HG03521 (cell line): ENCODE measurements around the gene ACSF3.

ENCODE experiments used
- ATAC-seq: cut with Tn5 transposase; IDR thresholded peaks from one replicate; pipeline ENCODE4 v1.9.1; 2021; ENCODE audit warnings: mild to moderate bottlenecking, moderate library complexity; ENCODE audit not compliant: unreplicated experiment

Gene ACSF3

GRCh38 chr16:89123001-89123830, 29.6 kb downstream of the ACSF3 start:
- ATAC-seq, result no peak

- ATAC-seq, result no peak
These were observed 30.1 kb downstream of the ACSF3 start for GRCh38 chr16:89123831-89124100.

- no peak for ATAC-seq
These were observed 35.7 kb downstream of the ACSF3 start for GRCh38 chr16:89129378-89129777.

GRCh38 chr16:89130448-89130847, 36.8 kb downstream of the ACSF3 start:
- no peak for ATAC-seq

- no peak for ATAC-seq
These were observed 38.1 kb downstream of the ACSF3 start for GRCh38 chr16:89131783-89132182.

- ATAC-seq, result no peak
These were observed 38.7 kb downstream of the ACSF3 start for GRCh38 chr16:89132194-89133005.

GRCh38 chr16:89133457-89134127, 39.9 kb downstream of the ACSF3 start:
- ATAC-seq, result no peak

GRCh38 chr16:89134269-89134668, 40.6 kb downstream of the ACSF3 start:
- ATAC-seq, result no peak

GRCh38 chr16:89135166-89135565, 41.5 kb downstream of the ACSF3 start:
- ATAC-seq, result no peak

- no peak for ATAC-seq
These were observed 42.5 kb downstream of the ACSF3 start for GRCh38 chr16:89135971-89136765.

GRCh38 chr16:89136931-89137330, 43.3 kb downstream of the ACSF3 start:
- no peak for ATAC-seq

- ATAC-seq, result no peak
These were observed 44.2 kb downstream of the ACSF3 start for GRCh38 chr16:89137666-89138512.

- no peak for ATAC-seq
These were observed 44.8 kb downstream of the ACSF3 start for GRCh38 chr16:89138513-89138795.

GRCh38 chr16:89138843-89139520, 45.3 kb downstream of the ACSF3 start:
- ATAC-seq, result no peak

GRCh38 chr16:89139907-89140361, 46.3 kb downstream of the ACSF3 start:
- ATAC-seq, result no peak

GRCh38 chr16:89140401-89140800, 46.7 kb downstream of the ACSF3 start:
- ATAC-seq, result no peak

GRCh38 chr16:89140981-89141883, 47.6 kb downstream of the ACSF3 start:
- no peak for ATAC-seq

GRCh38 chr16:89141884-89142267, 48.2 kb downstream of the ACSF3 start:
- ATAC-seq, result no peak
